Measurements from ENCODE around the gene FAU. TPM values are rescaled to one million over a fixed set of nuclear protein-coding genes. Genes with fewer than 3 reads are reported as not detected.

FAU gene
- total RNA-seq, 1 experiment from 2014 or later, result 1,073 TPM

GRCh38 chr11:65129649-65130441 is 7.9 kb upstream of the FAU start:
- RAD21 ChIA-PET (ENCODE audit: low non-redundant PET in 1 of 2, low total read pairs in 2 of 2, uncharacterized antibody in 2 of 2, unreplicated experiment in 2 of 2), result no interaction called here
- H4K20me1 ChIP-seq (ENCODE audit: insufficient read depth), result no peaks in the 10 kb centered on the region
- H3K27me3 ChIP-seq (ENCODE audit: insufficient read depth, low read length), result no peaks in the 10 kb centered on the region
- ATAC-seq, result no peak
- H3K9me3 ChIP-seq (ENCODE audit: control insufficient read depth in 1 of 2, insufficient read depth in 1 of 2, low read depth in 1 of 2, low read length in 2 of 2), result no peaks in the 10 kb centered on the region
- DNase-seq (ENCODE audit: low read depth, low spot score), result no peak
- H3K4me1 ChIP-seq (ENCODE audit: control insufficient read depth in 1 of 2, insufficient read depth in 2 of 2, low read length in 2 of 2), result peaks cover 4 to 12% of the 10 kb centered on the region in 2 experiments; a peak in 2 of 4 replicates
- H3K9ac ChIP-seq (ENCODE audit: low read length), result no peak overlapping the region
- H3K4me3 ChIP-seq (replicated peaks in 1 of 2; ENCODE audit: low read depth in 1 of 2, low read length in 2 of 2), result no peak overlapping the region
- intact Hi-C loops (cut with micrococcal nuclease), result no loop called here
- BruUV-seq (replicated peaks), result no TSS peak
- no peak overlapping the region for H3K4me2 ChIP-seq (ENCODE audit: low read length)
- H3K79me2 ChIP-seq (ENCODE audit: insufficient read depth, low read length), result peaks cover 35% of the 10 kb centered on the region
- CTCF ChIA-PET, result no interaction called here
- no peak overlapping the region for H2AFZ ChIP-seq (ENCODE audit: low read depth, low read length, poor library complexity, severe bottlenecking)
- peak overlapping the region; percentile 17; the same call in 1 of the 2 replicates for H3K27ac ChIP-seq (ENCODE audit: low read depth, low read length)
- POLR2A ChIA-PET, result interaction anchor here (1.8 kb wide), 1 partner anchor 52 kb away, joined by 4 read pairs; the partner anchor contains the start of gene CAPN1
- no peaks in the 10 kb centered on the region for H3K9me2 ChIP-seq (ENCODE audit: insufficient read depth)
- H3K36me3 ChIP-seq (ENCODE audit: control insufficient read depth in 1 of 2, insufficient read depth in 2 of 2, low read length in 2 of 2), result peaks cover 30 to 60% of the 10 kb centered on the region in 2 experiments
- no peak for TF ChIP-seq POLR2A (IDR thresholded peaks at IDR 0.05; ENCODE audit: borderline replicate concordance, extremely low read depth, insufficient read depth, insufficient read length)
- TF ChIP-seq, protein P1, sequence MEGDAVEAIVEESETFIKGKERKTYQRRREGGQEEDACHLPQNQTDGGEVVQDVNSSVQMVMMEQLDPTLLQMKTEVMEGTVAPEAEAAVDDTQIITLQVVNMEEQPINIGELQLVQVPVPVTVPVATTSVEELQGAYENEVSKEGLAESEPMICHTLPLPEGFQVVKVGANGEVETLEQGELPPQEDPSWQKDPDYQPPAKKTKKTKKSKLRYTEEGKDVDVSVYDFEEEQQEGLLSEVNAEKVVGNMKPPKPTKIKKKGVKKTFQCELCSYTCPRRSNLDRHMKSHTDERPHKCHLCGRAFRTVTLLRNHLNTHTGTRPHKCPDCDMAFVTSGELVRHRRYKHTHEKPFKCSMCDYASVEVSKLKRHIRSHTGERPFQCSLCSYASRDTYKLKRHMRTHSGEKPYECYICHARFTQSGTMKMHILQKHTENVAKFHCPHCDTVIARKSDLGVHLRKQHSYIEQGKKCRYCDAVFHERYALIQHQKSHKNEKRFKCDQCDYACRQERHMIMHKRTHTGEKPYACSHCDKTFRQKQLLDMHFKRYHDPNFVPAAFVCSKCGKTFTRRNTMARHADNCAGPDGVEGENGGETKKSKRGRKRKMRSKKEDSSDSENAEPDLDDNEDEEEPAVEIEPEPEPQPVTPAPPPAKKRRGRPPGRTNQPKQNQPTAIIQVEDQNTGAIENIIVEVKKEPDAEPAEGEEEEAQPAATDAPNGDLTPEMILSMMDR (IDR thresholded peaks at IDR 0.05 in 2 of 3, conservative IDR thresholded peaks at IDR 0.05 in 1 of 3; ENCODE audit: borderline replicate concordance in 1 of 3, insufficient read depth in 1 of 3, low read depth in 2 of 3, low read length in 2 of 3), result peak in 1 of 3 experiments; percentile 12; a peak in 1 of 6 replicates
- no peak for TF ChIP-seq YY1 (IDR thresholded peaks at IDR 0.05; ENCODE audit: extremely low read depth, insufficient replicate concordance, low read depth, low read length)
- TF ChIP-seq POLR2AphosphoS5 (IDR thresholded peaks at IDR 0.05; ENCODE audit: low read depth, low read length), result 0 out of 2 replicates have a peak, but pooled peaks have one; percentile 14

Data from HCT116 (cell line).